Measurements from ENCODE around the gene MYLK.

- TF ChIP-seq CTCF (IDR thresholded peaks at IDR 0.05; ENCODE audit: low read depth, low read length, missing input control) (no peak), GABPA (IDR thresholded peaks at IDR 0.05 in 1 of 2, conservative IDR thresholded peaks at IDR 0.05 in 1 of 2) (no peak), MAX (IDR thresholded peaks at IDR 0.05) (no peak), YY1 (IDR thresholded peaks at IDR 0.05) (no peak), REST (IDR thresholded peaks at IDR 0.05) (no peak), ZBTB33 (IDR thresholded peaks at IDR 0.05) (no peak), SP1 (IDR thresholded peaks at IDR 0.05) (no peak)
These were observed 189.6 kb downstream of the MYLK start for GRCh38 chr3:123694366-123695087.

All from liver (tissue), 3 donors.